ENCODE measurements around the gene ORAI3.

ORAI3 gene

GRCh38 chr16:30925995-30926811, 22.7 kb upstream of the ORAI3 start (continued):
- TF ChIP-seq ZNF596 (tag by site-specific recombination; IDR thresholded peaks at IDR 0.05) (no peak), KLF1 (tag by site-specific recombination; IDR thresholded peaks at IDR 0.05) (no peak), ZBTB20 (tag by site-specific recombination; IDR thresholded peaks at IDR 0.05) (no peak), ZNF398 (tag by site-specific recombination; IDR thresholded peaks at IDR 0.05) (no peak), ZNF521 (tag by site-specific recombination; IDR thresholded peaks at IDR 0.05) (no peak), ZNF76 (tag by site-specific recombination; IDR thresholded peaks at IDR 0.05; ENCODE audit: borderline replicate concordance, low read depth) (no peak), ZNF624 (tag by site-specific recombination; IDR thresholded peaks at IDR 0.05) (no peak), ZNF239 (tag by site-specific recombination; IDR thresholded peaks at IDR 0.05) (no peak), GLIS1 (tag by site-specific recombination; IDR thresholded peaks at IDR 0.05) (peak; percentile 25; the same call in 1 of the 2 replicates), HOXC10 (CRISPR knock-in tag; IDR thresholded peaks at IDR 0.05) (no peak), ZNF404 (tag by site-specific recombination; IDR thresholded peaks at IDR 0.05) (no peak), ZNF501 (tag by site-specific recombination; IDR thresholded peaks at IDR 0.05) (no peak), ZBTB7A (tag by site-specific recombination; IDR thresholded peaks at IDR 0.05; ENCODE audit: low read depth) (peak; percentile 80; the same call in 1 of the 2 replicates), ZNF335 (tag by site-specific recombination; conservative IDR thresholded peaks at IDR 0.05) (no peak), ZNF274 (IDR thresholded peaks at IDR 0.05; ENCODE audit: low read length) (no peak), ZNF274 (tag by site-specific recombination; IDR thresholded peaks at IDR 0.05; ENCODE audit: borderline replicate concordance) (no peak), ZNF610 (tag by site-specific recombination; IDR thresholded peaks at IDR 0.05; ENCODE audit: borderline replicate concordance) (no peak), ZNF600 (tag by site-specific recombination; IDR thresholded peaks at IDR 0.05) (peak; percentile 86)

GRCh38 chr16:30926937-30927788, 21.7 kb upstream of the ORAI3 start:
- Histone ChIP-seq H3K36me3 (ENCODE audit: control insufficient read depth in 2 of 2, insufficient read depth in 1 of 2, low read length in 2 of 2) (peaks cover 0 to 66% of the 10 kb centered on the region in 2 experiments; a peak in 2 of 3 replicates), H3K27ac (ENCODE audit: extremely low read depth, low read depth, low read length) (no peak overlapping the region), H3K4me3 (ENCODE audit: low read depth, low read length) (no peak overlapping the region), H3K4me1 (ENCODE audit: control insufficient read depth, insufficient read depth, low read length) (no peaks in the 10 kb centered on the region), H3K9me3 (ENCODE audit: control insufficient read depth, insufficient read depth, low read depth, low read length) (no peaks in the 10 kb centered on the region)
- TF ChIP-seq, protein P1, sequence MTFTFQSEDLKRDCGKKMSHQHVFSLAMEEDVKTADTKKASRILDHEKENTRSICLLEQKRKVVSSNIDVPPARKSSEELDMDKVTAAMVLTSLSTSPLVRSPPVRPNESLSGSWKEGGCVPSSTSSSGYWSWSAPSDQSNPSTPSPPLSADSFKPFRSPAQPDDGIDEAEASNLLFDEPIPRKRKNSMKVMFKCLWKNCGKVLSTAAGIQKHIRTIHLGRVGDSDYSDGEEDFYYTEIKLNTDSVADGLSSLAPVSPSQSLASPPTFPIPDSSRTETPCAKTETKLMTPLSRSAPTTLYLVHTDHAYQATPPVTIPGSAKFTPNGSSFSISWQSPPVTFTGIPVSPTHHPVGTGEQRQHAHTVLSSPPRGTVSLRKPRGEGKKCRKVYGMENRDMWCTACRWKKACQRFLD (tag by site-specific recombination; IDR thresholded peaks at IDR 0.05) = no peak
- no peak for TF ChIP-seq RBAK (tag by site-specific recombination; IDR thresholded peaks at IDR 0.05)
- 0 out of 2 replicates have a peak, but pooled peaks have one; percentile 12 for TF ChIP-seq ZBTB8A (tag by site-specific recombination; IDR thresholded peaks at IDR 0.05)
- no peak for TF ChIP-seq ZNF24 (tag by site-specific recombination; IDR thresholded peaks at IDR 0.05)
- TF ChIP-seq GLIS2 (tag by site-specific recombination; IDR thresholded peaks at IDR 0.05) = 0 out of 2 replicates have a peak, but pooled peaks have one; percentile 14
- TF ChIP-seq ZXDB (tag by site-specific recombination; IDR thresholded peaks at IDR 0.05) = no peak
- no peak for TF ChIP-seq ZFHX2 (tag by site-specific recombination; conservative IDR thresholded peaks at IDR 0.05)
- TF ChIP-seq ZBTB48 (tag by site-specific recombination; IDR thresholded peaks at IDR 0.05) = no peak
- TF ChIP-seq ZNF664 (tag by site-specific recombination; IDR thresholded peaks at IDR 0.05) = peak; percentile 65; the same call in 1 of the 2 replicates
- no peak for TF ChIP-seq YY2 (tag by site-specific recombination; IDR thresholded peaks at IDR 0.05)
- TF ChIP-seq IKZF3 (tag by site-specific recombination; IDR thresholded peaks at IDR 0.05) = peak; percentile 22; the same call in 1 of the 2 replicates
- no peak for TF ChIP-seq ZNF169 (tag by site-specific recombination; IDR thresholded peaks at IDR 0.05)
- ChIA-PET POLR2A (interaction anchor here (0.6 to 2.6 kb wide), 7 partner anchors 14 to 1244 kb away, joined by 3 to 15 read pairs (median 3); partner anchors contain the start of gene PHKG2), CTCF (interaction anchor here (0.8 to 1.7 kb wide), 7 partner anchors 8 to 941 kb away, joined by 3 to 6 read pairs (median 5); no protein-coding TSS in a partner anchor)
